HUES6 (cell line): Measurements from ENCODE around the gene ABCC10.
"Not testable (repeated sequence)": the region's sequence is repeated elsewhere in the genome, so short reads cannot be mapped to it uniquely, and the experiment has no call there.

ENCODE experiments used
- H3K27ac ChIP-seq: 2 replicates; pipeline ENCODE4 v1.7.0; 2013; ENCODE audit warnings: low read depth, mild to moderate bottlenecking, low read length, inconsistent platforms
- H3K27me3 ChIP-seq: 2 replicates; pipeline ENCODE4 v1.6.1; 2013; ENCODE audit warnings: low read length; ENCODE audit not compliant: control insufficient read depth, insufficient read depth
- H3K36me3 ChIP-seq: 2 replicates; pipeline ENCODE4 v1.6.1; 2013; ENCODE audit warnings: low read length; ENCODE audit not compliant: control insufficient read depth, insufficient read depth
- H3K4me1 ChIP-seq: 2 replicates; pipeline ENCODE4 v1.6.1; 2013; ENCODE audit warnings: low read length; ENCODE audit not compliant: control insufficient read depth, insufficient read depth
- H3K4me3 ChIP-seq: 2 replicates; pipeline ENCODE4 v1.5.1; 2013; ENCODE audit warnings: low read depth, low read length
- H3K9ac ChIP-seq: one replicate; pipeline ENCODE4 v1.6.1; 2013; ENCODE audit warnings: mild to moderate bottlenecking, low read length
- H3K9me3 ChIP-seq: 2 replicates; pipeline ENCODE4 v1.6.1; 2013; ENCODE audit warnings: low read depth, low read length; ENCODE audit not compliant: control insufficient read depth, insufficient read depth

ABCC10 gene

DNA sequence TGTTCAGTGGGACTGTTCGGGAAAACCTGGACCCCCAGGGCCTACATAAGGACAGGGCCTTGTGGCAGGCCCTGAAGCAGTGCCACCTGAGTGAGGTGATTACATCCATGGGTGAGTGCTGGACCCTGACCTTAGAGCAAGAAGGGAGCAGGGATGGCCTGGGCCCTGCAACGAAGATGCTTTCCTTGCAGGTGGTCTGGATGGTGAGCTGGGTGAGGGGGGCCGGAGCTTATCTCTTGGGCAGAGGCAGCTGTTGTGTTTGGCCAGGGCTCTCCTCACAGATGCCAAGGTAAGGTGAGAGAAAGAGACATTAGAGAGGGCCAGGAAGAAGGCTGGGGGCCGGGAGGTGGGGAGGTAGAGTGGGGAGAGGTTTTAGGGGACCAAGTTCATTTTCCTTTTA, 21.6 kb downstream of the ABCC10 start:
- Histone ChIP-seq H3K36me3 (peaks cover 72% of the 10 kb centered on the region), H3K9me3 (no peaks in the 10 kb centered on the region), H3K4me3 (no peak overlapping the region), H3K9ac (no peak overlapping the region), H3K27ac (no peak overlapping the region), H3K27me3 (no peaks in the 10 kb centered on the region), H3K4me1 (no peaks in the 10 kb centered on the region)

DNA sequence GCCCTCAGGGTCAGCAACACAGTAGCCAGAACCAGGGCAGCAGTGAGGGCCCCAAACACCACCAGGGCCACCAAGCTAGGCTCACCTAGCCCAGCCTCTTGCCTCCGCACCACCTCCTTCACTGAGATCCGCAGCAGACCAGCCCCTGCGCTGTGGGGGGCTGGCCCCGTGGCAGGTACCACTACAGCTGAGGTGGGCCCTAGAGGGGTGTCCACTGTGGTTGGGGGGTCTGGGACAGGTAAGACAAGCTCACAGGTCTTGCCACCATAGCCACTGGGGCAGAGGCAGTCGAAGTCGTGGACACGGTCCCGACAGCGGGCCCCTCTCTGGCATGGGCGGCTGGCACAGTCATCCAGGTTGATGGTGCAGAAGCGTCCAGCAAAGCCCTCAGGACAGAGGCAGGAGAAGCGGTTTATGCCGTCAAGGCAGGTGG, 23.4 kb downstream of the ABCC10 start:
- Histone ChIP-seq H3K4me1 (no peaks in the 10 kb centered on the region), H3K4me3 (no peak overlapping the region), H3K27ac (no peak overlapping the region), H3K36me3 (peaks cover 56% of the 10 kb centered on the region), H3K27me3 (peaks cover 11% of the 10 kb centered on the region), H3K9me3 (no peaks in the 10 kb centered on the region), H3K9ac (no peak overlapping the region)

DNA sequence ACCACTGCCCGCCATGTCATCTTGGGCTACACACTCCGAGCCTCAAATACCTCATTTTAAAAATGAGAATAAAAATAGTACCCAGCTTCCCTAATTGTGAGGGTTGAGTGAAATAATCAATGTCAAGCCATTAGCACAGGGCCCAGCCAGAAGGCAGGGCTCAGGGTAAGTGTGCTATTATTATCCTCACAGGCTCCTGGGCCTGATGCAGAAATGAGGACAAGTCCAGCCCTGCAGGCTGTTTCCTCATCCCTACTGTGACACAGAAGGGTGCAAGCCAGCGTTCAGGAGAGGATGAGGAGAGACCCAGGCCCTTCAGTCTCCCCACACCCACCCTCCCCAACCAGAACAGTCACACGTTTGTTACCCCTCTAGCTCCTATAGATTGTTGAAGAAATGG, 24.0 kb downstream of the ABCC10 start:
- Histone ChIP-seq H3K27ac (no peak overlapping the region), H3K9me3 (no peaks in the 10 kb centered on the region), H3K9ac (no peak overlapping the region), H3K27me3 (peaks cover 17% of the 10 kb centered on the region), H3K4me1 (peaks cover 4% of the 10 kb centered on the region), H3K36me3 (peaks cover 50% of the 10 kb centered on the region), H3K4me3 (no peak overlapping the region)

DNA sequence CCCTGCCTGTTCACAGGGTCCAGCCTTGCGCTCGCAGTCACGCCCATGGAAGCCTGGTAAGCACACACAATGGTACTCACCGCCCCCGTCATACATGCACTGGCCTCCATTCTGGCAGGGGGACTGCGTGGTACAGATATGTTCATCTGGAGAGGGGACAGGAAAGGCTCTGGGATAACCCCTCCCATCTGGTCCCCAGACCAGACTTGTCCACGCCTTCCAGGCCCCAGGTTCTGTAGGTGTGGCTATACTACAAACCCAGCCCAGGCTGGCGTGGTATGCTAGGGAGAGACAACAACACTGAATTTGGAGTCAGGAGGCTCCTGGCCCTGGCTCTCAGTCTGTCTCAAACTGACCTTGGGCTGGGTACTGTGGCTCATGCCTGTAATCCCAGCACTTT, 24.6 kb downstream of the ABCC10 start:
- H3K9ac ChIP-seq: no peak overlapping the region
- H3K36me3 ChIP-seq: peaks cover 49% of the 10 kb centered on the region
- no peak overlapping the region for H3K27ac ChIP-seq
- no peaks in the 10 kb centered on the region for H3K9me3 ChIP-seq
- H3K4me1 ChIP-seq: peaks cover 4% of the 10 kb centered on the region
- H3K27me3 ChIP-seq: peaks cover 23% of the 10 kb centered on the region
- H3K4me3 ChIP-seq: no peak overlapping the region

DNA sequence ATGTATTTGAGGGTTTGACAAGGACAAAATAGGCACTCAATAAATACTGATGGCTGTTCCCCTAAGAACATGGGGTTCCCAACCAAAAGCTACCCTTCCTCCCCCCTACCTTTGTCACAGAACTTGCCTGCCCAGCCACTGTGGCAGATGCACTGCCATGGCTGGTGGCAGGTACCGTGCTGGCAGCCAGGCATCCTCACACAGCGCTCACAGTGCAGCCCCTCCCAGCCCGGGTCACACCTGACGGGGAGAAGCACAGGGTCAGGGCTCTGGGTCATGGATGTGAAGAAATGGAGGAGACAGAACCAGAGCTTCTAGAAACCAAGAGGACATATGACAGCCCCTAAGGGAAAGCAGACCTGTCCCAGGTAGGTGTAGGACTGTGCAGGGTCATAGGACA, 25.6 kb downstream of the ABCC10 start:
- H3K36me3 ChIP-seq: peaks cover 39% of the 10 kb centered on the region
- no peaks in the 10 kb centered on the region for H3K9me3 ChIP-seq
- no peak overlapping the region for H3K4me3 ChIP-seq
- H3K27ac ChIP-seq: no peak overlapping the region
- no peak overlapping the region for H3K9ac ChIP-seq
- peaks cover 25% of the 10 kb centered on the region for H3K27me3 ChIP-seq
- peaks cover 4% of the 10 kb centered on the region for H3K4me1 ChIP-seq

DNA sequence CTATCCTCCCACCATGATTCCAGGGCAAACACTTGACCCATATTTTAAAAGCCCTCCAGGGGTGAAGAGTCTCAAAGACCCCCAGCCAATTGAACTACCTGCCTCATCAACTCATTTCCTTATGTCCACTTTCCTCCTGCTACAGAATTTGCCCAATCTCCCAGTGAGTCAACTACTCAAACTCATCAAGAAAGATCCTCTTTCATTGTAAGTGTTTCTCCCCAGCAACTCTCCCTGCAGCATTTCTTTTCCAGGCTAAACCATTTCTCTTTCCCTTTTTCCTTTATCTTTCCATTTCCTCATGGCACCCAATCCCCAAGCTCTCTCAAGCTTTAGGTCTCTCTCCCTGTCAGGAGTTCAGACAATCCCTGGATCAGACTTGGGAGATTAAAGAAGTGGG, 26.5 kb downstream of the ABCC10 start:
- H3K9me3 ChIP-seq: no peaks in the 10 kb centered on the region
- H3K27ac ChIP-seq: no peak overlapping the region
- H3K27me3 ChIP-seq: peaks cover 25% of the 10 kb centered on the region

DNA sequence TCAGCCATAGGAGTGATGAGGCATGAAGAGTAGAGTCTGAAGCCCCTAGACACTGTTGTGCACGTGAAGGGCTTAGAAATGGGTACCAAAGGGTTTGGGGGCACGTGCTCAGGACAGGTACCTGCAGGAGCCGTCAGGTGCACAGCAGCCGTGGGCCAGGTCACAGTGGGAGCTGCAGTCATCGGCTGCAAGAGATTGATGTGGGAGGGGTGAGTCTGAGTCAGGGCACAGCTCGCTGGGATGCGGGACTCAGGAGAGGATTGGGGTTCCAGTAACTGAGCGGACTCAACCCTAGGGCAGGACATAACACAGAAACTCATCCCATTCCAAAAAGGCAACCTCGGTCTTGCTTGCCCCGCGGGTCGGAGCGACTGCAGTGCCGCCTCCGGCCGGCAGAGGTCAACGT, 27.0 kb downstream of the ABCC10 start:
- Histone ChIP-seq H3K27me3 (peaks cover 25% of the 10 kb centered on the region), H3K4me1 (peaks cover 4% of the 10 kb centered on the region), H3K9ac (no peak overlapping the region), H3K27ac (no peak overlapping the region), H3K9me3 (no peaks in the 10 kb centered on the region), H3K36me3 (peaks cover 27% of the 10 kb centered on the region), H3K4me3 (peak overlapping the region; percentile 70)

More for the DNA sequence above, 26.5 kb downstream of the ABCC10 start:
- Histone ChIP-seq H3K9ac (no peak overlapping the region), H3K4me3 (no peak overlapping the region), H3K4me1 (peaks cover 4% of the 10 kb centered on the region), H3K36me3 (peaks cover 30% of the 10 kb centered on the region)

DNA sequence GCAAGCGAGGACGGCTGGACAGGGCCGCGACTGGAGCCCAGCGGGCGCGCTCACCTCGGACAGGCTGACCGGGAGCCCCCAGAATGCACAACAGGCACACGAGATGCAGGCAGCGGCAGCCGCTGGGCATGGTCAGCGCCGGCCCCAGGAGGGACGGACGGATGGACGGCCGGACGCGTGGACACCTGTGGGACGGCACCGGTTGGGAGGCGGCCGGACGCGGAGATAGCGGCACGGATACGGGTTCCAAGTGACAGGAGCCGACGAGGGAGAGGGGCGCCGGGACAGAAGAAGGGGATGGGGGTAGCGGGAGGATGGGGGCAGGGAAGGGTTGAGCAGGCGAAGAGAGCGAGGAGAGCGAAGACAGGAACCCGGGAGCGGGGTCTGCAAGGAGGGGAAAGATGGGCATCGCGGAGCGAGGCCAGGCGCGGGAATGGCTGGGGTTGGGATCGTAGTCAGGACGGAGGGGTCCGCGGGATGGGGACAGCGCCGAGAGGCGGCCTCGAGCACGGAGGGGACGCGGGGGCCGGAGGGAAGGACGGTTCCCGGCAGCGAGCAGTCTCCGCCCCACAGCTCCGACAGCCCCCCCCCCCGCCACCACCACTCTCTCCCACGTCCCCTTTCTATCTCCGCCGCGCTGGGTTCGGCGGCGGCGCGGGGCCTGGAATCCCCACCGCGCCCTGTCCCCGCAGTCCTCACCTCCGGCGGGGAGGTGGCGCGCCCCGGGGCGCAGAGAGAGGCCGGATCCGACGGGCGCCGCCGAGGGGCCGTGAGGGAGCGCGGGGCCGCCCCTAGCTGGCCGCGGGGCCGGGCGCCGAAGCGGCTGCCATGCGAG, 27.6 kb downstream of the ABCC10 start:
- H3K9ac ChIP-seq: no peak overlapping the region
- peaks cover 21% of the 10 kb centered on the region for H3K36me3 ChIP-seq
- peaks cover 4% of the 10 kb centered on the region for H3K4me1 ChIP-seq
- H3K27me3 ChIP-seq: peaks cover 25% of the 10 kb centered on the region
- no peak overlapping the region for H3K27ac ChIP-seq
- H3K9me3 ChIP-seq: no peaks in the 10 kb centered on the region
- H3K4me3 ChIP-seq: peak overlapping the region; percentile 70

DNA sequence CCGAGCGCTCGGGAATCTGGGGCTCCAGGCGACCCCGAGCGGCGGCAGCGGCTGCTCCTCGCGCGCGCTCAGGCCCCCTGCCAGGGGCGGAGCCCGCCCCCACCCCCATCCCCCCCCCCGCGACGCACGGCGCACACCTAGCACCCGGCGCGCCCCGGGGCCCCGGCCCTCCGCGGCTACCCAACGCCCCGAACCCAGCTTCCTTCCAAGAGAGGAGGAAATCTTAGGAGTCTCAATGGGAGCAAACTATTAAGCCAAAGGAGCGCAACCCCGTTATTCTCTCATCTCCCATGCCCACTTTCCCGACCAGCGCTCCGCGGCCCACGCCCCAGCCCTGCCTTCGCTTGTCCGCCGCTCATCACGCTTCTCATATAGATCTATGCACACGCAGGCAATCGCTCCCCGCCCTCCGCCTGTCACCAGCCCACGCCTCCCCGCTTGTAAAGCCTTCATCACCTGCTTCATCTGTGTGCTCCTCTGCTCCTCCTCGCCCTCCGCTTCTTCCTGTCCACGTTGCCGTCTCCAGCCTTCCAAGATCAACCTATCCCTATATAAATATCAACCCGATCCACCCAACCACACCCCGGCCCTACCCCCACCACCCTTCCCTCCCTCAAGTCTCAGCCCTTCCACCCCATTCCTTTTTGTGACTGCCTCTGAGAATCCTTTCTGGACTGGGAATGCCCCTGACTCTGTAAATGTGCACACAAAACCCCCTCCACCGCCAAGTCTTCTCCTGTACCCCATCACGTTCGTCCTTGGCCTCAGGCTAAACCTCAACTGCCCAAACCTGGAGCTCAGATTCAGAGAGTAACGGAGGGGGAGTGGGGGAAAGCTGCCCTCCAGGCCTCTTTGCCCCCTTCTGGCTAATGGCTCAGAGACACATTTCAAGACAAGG, 28.4 kb downstream of the ABCC10 start, which contains the start of gene DLK2:
Gene DLK2, minus strand, starts transcription at position 18 of the 898 bp plus-strand sequence. CDS start 723 bp downstream, outside the sequence.
- Histone ChIP-seq H3K4me3 (peak within 1 kb of the TSS; percentile 70), H3K36me3 (peaks cover 12% of the 10 kb centered on the region), H3K9me3 (no peaks in the 10 kb centered on the region), H3K9ac (peak within 1 kb of the TSS; percentile 18), H3K4me1 (peaks cover 4% of the 10 kb centered on the region), H3K27ac (no peak within 1 kb of the TSS), H3K27me3 (peaks cover 25% of the 10 kb centered on the region)

DNA sequence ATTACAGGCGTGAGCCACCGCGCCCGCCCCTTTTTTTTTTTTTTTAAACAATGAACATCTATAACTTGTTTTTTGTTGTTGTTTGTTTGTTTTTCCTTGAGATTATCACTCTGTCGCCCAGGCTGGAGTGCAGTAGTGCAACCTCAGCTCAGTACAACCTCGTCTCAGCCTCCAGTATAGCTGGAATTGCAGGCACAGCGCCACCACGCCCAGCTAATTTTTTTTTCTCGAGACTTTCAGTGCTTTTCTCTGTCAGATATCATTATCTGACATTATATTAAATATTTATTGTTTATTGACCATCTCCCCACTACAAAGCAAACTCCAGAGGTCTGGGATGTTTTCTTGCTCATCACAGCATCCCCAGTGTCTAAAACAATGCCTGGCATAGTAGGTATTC, 30.3 kb downstream of the ABCC10 start:
- H3K4me3 ChIP-seq: no peak overlapping the region

DNA sequence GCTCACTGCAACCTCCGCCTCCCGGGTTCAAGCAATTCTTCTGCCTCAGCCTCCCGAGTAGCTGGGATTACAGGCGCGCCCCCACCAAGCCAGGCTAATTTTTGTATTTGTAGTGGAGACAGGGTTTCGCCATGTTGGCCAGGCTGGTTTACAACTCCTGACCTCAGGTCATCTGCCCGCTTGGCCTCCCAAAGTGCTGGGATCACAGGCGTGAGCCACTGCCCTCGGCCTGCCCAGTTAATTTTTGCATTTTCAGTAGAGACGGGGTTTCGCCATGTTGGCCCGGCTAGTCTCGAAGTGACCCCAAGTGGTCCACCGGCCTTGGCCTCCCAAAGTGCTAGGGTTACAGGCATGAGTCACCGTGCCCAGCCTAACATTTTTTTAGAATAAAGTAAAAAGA, 30.8 kb downstream of the ABCC10 start:
- not testable (repeated sequence) for H3K4me3 ChIP-seq, H3K9me3 ChIP-seq, H3K36me3 ChIP-seq, H3K9ac ChIP-seq, H3K27ac ChIP-seq, H3K4me1 ChIP-seq
- peaks cover 32% of the 10 kb centered on the region for H3K27me3 ChIP-seq

More for the DNA sequence above, 30.3 kb downstream of the ABCC10 start:
- H3K4me1 ChIP-seq: peaks cover 4% of the 10 kb centered on the region
- no peaks in the 10 kb centered on the region for H3K36me3 ChIP-seq
- H3K27ac ChIP-seq: no peak overlapping the region
- no peaks in the 10 kb centered on the region for H3K9me3 ChIP-seq
- no peak overlapping the region for H3K9ac ChIP-seq
- H3K27me3 ChIP-seq: peaks cover 31% of the 10 kb centered on the region
